GM19395 (cell line): ENCODE data around the gene AP2M1.

ENCODE experiments used
- ATAC-seq: cut with Tn5 transposase; IDR thresholded peaks from one replicate; pipeline ENCODE4 v1.9.1; 2021; ENCODE audit warnings: mild to moderate bottlenecking, moderate library complexity; ENCODE audit not compliant: unreplicated experiment

Gene AP2M1

DNA sequence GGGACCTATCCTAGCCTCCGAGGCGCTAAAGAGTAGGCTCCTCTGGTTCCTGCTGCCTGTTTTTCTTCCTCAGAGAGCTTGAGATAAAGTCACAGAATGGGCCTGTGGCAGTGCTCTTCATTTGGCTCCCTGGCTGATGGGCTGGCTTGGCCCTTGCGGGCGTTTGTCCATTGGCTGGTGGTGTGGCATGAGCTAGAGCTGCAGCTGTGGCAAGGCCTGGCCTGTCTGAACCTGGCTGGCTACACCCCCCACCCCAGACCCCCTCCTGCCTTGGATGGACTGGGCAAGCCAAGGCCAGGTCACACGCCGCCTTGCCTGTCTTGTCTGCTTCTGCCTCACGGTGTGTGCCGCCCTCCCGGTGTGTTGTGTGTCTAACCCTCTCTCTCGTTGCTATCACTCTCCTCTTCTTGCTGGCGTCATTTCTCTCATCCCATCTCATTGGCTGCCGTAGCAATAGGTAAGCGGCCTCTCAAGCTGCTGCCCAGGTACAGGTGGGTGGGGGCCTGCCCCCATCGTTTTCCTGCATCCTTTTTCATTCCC lies 3.2 kb downstream of the AP2M1 start:
- ATAC-seq: no peak

DNA sequence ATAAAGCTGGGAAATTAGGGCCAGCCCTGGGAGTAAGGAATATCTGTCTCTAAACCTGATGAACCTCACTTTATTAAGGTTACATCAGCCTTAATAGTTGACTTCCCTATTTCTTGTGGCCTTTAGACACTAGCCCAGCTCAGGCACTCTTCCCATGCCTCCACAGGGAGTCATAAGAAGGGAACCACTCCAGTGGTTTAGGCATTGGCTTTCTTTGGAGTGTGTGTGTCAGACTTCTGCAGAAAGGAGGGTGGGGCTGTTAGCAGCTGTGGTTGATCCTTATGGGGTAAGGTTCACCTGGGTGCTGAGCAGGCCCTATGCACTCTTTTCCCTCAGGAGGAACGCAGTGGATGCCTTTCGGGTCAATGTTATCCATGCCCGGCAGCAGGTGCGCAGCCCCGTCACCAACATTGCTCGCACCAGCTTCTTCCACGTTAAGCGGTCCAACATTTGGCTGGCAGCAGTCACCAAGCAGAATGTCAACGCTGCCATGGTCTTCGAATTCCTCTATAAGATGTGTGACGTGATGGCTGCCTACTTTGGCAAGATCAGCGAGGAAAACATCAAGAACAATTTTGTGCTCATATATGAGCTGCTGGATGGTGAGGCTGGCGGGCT lies 4.0 kb downstream of the AP2M1 start:
- no peak for ATAC-seq

- no peak for ATAC-seq
These were observed 5.5 kb downstream of the AP2M1 start for GRCh38 chr3:184180165-184180564.

DNA sequence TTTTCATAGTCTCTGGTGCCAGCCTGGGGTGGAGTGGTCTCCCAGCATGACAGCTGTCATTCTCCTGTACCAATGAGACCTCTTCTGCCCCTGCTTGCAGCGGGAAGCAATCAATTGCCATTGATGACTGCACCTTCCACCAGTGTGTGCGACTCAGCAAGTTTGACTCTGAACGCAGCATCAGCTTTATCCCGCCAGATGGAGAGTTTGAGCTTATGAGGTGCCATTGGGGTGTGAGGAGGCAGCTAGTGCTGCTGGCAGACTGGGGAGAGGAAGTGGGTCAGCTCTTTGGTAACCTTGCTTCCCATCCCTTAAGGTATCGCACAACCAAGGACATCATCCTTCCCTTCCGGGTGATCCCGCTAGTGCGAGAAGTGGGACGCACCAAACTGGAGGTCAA lies 6.9 kb downstream of the AP2M1 start:
- ATAC-seq: no peak

DNA sequence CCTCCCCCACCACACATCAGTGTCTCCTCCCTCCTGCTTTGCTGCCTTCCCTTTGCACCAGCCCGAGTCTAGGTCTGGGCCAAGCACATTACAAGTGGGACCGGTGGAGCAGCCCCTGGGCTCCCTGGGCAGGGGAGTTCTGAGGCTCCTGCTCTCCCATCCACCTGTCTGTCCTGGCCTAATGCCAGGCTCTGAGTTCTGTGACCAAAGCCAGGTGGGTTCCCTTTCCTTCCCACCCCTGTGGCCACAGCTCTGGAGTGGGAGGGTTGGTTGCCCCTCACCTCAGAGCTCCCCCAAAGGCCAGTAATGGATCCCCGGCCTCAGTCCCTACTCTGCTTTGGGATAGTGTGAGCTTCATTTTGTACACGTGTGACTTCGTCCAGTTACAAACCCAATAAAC lies 9.0 kb downstream of the AP2M1 start:
- no peak for ATAC-seq

GRCh38 chr3:184184546-184185230 lies 10.0 kb downstream of the AP2M1 start:
- no peak for ATAC-seq

GRCh38 chr3:184185461-184186183 lies 11.0 kb downstream of the AP2M1 start:
- peak; percentile 91 for ATAC-seq

- peak; percentile 40 for ATAC-seq
These were observed 11.7 kb downstream of the AP2M1 start, which contains the start of gene ABCF3 for GRCh38 chr3:184186184-184186901. Gene ABCF3 (plus strand): TSS chr3:184186199. CDS start chr3:184186208, 9 bp downstream.

DNA sequence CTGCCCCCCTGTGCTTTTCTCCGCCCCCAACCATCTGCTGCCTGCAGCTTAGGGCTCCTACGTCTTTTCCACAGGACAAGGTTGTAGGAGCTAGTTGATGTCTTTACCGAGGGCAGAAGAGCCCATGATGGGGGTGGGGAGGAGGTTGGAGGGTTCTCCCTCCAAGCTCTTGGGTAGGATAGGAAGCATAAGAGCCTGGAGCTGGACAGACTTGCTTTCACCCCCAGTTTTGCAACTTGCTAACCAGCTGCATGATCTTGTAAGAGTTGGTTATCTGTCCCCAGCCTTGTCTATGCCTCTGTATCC lies 12.2 kb downstream of the AP2M1 start:
- ATAC-seq: no peak

DNA sequence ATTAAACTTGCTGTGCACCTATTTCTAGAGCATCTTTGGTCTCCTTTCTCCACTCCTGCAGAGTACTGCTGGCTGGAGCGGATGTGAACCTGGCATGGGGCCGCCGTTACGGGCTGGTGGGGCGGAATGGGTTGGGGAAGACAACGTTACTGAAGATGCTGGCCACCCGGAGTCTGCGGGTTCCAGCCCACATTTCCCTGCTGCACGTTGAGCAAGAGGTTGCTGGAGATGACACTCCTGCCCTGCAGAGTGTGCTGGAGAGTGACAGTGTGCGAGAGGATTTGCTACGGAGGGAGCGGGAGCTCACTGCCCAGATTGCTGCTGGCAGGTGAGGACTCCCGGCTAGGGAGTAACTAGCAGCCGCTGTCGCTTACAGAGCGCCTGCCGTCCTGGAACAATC lies 13.4 kb downstream of the AP2M1 start:
- ATAC-seq: no peak

GRCh38 chr3:184189421-184189820 lies 14.8 kb downstream of the AP2M1 start:
- no peak for ATAC-seq

- no peak for ATAC-seq
These were observed 18.2 kb downstream of the AP2M1 start for GRCh38 chr3:184192889-184193288.

DNA sequence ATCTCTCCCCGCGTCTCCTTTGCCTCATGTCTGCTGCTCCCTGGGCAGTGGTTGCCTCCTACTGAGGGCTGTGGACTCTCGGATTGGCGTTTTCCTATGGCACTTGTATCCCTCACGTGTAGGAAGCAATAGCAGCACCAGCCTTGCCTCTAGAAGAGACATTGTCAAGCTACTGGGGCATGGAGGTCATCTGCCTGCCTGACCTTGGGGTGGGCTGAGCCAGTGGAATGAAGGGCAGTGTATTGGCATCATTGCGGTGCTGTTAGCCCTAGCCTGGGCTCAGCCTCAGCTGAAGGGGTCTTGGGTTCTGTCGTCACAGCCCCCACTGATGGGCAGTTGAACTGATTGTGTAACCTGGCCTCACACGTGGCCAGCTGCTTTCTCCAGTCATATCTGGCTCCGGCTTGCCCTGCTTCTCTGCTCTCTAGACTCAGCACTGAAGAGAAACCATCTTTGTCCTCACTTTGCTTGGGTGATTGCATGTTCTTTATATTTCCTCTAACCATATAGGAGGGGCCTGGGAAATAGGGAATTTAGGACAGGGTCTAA lies 19.4 kb downstream of the AP2M1 start:
- ATAC-seq: no peak

DNA sequence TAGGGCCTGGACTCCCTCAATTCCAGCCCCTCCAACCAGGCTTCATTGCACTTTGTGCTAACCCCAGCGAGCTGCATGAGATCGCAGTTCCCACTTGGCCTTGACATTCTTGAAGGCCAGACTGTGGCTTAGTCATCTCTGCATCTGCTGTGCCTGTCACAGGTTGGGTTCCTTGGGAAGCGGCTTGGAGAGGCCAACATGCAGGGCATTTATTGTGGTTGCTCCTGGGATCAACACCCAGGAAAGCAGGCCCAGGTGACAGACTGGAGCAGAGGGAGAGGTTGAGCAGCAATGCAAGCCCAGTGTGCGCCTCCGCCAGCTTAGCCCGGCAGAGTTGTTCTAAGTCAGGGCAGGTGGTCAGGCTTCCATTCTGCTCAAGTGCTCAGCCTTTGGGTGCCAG lies 21.9 kb downstream of the AP2M1 start:
- ATAC-seq: no peak

- ATAC-seq: no peak
These were observed 23.9 kb downstream of the AP2M1 start for GRCh38 chr3:184198509-184198908.

DNA sequence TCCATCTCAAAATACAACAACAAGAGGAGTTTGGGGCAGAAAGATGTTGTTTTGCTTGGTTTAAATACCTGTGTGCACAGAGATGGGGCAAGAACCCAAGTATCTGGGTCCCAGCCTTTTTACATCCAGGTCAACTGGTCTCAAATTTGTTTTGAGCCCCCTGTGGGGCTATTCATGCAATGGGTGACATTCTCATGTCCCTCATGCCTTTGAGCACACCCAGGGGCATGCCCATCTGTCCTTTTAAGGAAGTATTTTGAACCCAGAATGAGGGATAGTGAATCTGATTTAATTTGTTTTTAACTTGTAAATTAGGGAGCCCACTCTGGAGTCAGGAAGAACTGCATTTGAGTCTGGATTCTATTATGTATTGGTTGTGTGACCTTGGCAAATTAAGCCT lies 26.2 kb downstream of the AP2M1 start:
- no peak for ATAC-seq

GRCh38 chr3:184203526-184203925 lies 28.9 kb downstream of the AP2M1 start:
- ATAC-seq: no peak

GRCh38 chr3:184209146-184209923 lies 34.7 kb downstream of the AP2M1 start:
- ATAC-seq: no peak

- no peak for ATAC-seq
These were observed 36.6 kb downstream of the AP2M1 start for GRCh38 chr3:184211297-184211696.

DNA sequence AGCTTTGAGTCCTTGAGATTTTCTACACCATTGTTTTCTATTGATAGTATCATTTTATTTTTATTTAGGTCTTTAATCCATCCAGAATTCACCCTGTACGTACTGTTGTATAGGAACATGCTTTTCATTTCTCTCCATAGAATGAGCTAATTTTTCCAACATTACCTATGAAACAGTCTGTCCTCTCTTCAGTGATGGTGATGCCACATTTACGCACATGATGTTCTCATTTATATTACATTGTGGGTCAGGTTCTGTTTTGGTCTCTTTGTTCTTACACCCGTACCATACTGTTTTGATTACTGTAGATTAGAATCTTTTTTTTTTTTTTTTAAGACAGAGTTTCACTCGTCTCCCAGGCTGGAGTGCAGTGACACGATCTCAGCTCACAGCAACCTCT lies 37.1 kb downstream of the AP2M1 start:
- ATAC-seq: no peak
